PFSK-1 (cell line): ENCODE data around the gene CSRP2.

Experiments
- POLR2AphosphoS5 ChIP-seq: IDR thresholded peaks from 2 replicates; pipeline ENCODE4 v1.6.1; 2012; ENCODE audit warnings: low read depth, mild to moderate bottlenecking, control low read depth, low read length, moderate library complexity
- TAF1 ChIP-seq: IDR thresholded peaks from 2 replicates; pipeline ENCODE4 v1.6.1; 2012; ENCODE audit warnings: low read length, control low read depth, borderline replicate concordance; ENCODE audit not compliant: insufficient read depth
- TF ChIP-seq, protein P1 (sequence below), 2 experiments: IDR thresholded peaks; 2 replicates each; pipeline versions ENCODE4 v1.6.1 to v1.8.0; 2011 to 2012; ENCODE audit warnings: low read depth in 2 of 2, low read length in 2 of 2, control low read depth in 1 of 2, inconsistent platforms in 1 of 2, mild to moderate bottlenecking in 1 of 2, moderate library complexity in 1 of 2; ENCODE audit not compliant: insufficient read depth in 1 of 2

DNA sequence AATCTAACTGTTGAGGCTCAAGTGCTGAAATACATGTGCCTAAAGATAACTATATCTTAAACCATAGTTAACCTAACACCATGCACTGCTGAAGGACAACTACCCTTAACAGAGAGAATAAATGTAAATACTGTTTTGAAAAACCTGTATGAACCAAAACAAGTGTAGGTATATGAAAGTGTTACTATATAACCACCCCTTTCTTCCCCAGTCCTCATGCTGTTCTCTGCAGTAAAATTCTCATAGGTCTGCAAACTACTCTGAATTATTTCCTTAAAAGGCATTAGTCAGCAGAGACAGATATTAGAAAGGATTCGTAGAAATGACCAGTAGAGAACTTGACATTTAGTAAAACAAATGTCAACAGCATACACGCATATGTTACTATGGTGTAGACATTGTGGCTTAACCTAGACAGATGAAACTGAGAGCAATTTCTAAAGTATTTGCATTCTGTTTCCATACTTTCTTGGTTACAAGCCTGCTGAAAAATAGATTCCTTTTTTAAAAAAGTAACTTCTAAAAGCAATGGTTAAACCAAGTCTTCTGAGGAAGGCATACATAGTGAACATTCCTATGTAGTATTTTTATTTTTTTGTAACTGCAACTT lies 13.9 kb downstream of the CSRP2 start:
- TF ChIP-seq POLR2AphosphoS5, result no peak
- no peak for TF ChIP-seq TAF1
- TF ChIP-seq, protein P1, sequence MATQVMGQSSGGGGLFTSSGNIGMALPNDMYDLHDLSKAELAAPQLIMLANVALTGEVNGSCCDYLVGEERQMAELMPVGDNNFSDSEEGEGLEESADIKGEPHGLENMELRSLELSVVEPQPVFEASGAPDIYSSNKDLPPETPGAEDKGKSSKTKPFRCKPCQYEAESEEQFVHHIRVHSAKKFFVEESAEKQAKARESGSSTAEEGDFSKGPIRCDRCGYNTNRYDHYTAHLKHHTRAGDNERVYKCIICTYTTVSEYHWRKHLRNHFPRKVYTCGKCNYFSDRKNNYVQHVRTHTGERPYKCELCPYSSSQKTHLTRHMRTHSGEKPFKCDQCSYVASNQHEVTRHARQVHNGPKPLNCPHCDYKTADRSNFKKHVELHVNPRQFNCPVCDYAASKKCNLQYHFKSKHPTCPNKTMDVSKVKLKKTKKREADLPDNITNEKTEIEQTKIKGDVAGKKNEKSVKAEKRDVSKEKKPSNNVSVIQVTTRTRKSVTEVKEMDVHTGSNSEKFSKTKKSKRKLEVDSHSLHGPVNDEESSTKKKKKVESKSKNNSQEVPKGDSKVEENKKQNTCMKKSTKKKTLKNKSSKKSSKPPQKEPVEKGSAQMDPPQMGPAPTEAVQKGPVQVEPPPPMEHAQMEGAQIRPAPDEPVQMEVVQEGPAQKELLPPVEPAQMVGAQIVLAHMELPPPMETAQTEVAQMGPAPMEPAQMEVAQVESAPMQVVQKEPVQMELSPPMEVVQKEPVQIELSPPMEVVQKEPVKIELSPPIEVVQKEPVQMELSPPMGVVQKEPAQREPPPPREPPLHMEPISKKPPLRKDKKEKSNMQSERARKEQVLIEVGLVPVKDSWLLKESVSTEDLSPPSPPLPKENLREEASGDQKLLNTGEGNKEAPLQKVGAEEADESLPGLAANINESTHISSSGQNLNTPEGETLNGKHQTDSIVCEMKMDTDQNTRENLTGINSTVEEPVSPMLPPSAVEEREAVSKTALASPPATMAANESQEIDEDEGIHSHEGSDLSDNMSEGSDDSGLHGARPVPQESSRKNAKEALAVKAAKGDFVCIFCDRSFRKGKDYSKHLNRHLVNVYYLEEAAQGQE (IDR thresholded peaks at IDR 0.05; ENCODE audit: insufficient read depth in 1 of 2, low read depth in 2 of 2, low read length in 2 of 2), result no peak
